IMR-90 (cell line): Measurements from ENCODE around the gene LYPD5. TPM values are rescaled to one million over a fixed set of nuclear protein-coding genes. Genes with fewer than 3 reads are reported as not detected.

ENCODE experiments used
- ATAC-seq: fragments of 200-7000 bp; cut with Tn5 transposase; 2 replicates; pipeline ENCODE4 v1.9.1; 2020; ENCODE audit warnings: low read depth, mild to moderate bottlenecking, moderate library complexity
- BruUV-seq: library from RNA; stranded (reverse); fragments of 400-500 nt; replicated peaks from 2 replicates; lab custom pipeline; 2021; lab: Mats Ljungman, UMichigan
- CTCF ChIA-PET: fragments of 300-600 bp; formaldehyde crosslinking; extraction: SDS; loops from one replicate; lab custom pipeline; 2021; ENCODE audit warnings: antibody characterized with exemption; lab: Yijun Ruan, JAX
- POLR2A ChIA-PET: fragments of 300-600 bp; sonication (Branson Sonifier 250); formaldehyde crosslinking; loops from one replicate; lab custom pipeline; 2022; ENCODE audit warnings: antibody characterized with exemption; ENCODE audit not compliant: unreplicated experiment; lab: Charles Lee
- DNase-seq: peaks from one replicate; pipeline ENCODE4 v3.0.0; 2013
- H2AFZ ChIP-seq: replicated peaks from 2 replicates; pipeline ENCODE3; 2013; ENCODE audit warnings: low read length, mild to moderate bottlenecking; ENCODE audit not compliant: poor library complexity
- H2AK5ac ChIP-seq: 2 replicates; pipeline ENCODE4 v1.6.1; 2013; ENCODE audit warnings: low read depth, low read length, inconsistent platforms
- H2AK9ac ChIP-seq: replicated peaks from 2 replicates; pipeline ENCODE3; 2013; ENCODE audit warnings: mild to moderate bottlenecking, low read depth, low read length, moderate library complexity; ENCODE audit not compliant: poor library complexity
- H2BK120ac ChIP-seq: 2 replicates; pipeline ENCODE4 v1.6.1; 2013; ENCODE audit warnings: low read depth, low read length, inconsistent platforms
- H2BK15ac ChIP-seq: 3 replicates; pipeline ENCODE4 v1.6.1; 2013; ENCODE audit warnings: low read depth, low read length, inconsistent platforms
- H2BK20ac ChIP-seq: 2 replicates; pipeline ENCODE4 v1.6.1; 2013; ENCODE audit warnings: low read depth, mild to moderate bottlenecking, inconsistent platforms, low read length, moderate library complexity
- H2BK5ac ChIP-seq: 2 replicates; pipeline ENCODE4 v1.6.1; 2013; ENCODE audit warnings: mild to moderate bottlenecking, low read depth, low read length, inconsistent platforms; ENCODE audit not compliant: poor library complexity, severe bottlenecking
- H3K14ac ChIP-seq: replicated peaks from 2 replicates; pipeline ENCODE4 v1.6.1; 2013; ENCODE audit warnings: low read depth, low read length, inconsistent platforms
- H3K18ac ChIP-seq: 2 replicates; pipeline ENCODE4 v1.6.1; 2013; ENCODE audit warnings: low read depth, low read length, control low read depth
- H3K23ac ChIP-seq: 2 replicates; pipeline ENCODE4 v1.6.1; 2013; ENCODE audit warnings: low read depth, low read length, inconsistent platforms
- H3K27ac ChIP-seq: 2 replicates; pipeline ENCODE4 v1.5.1; 2013; ENCODE audit warnings: mild to moderate bottlenecking, control low read depth, low read length; ENCODE audit not compliant: insufficient read depth
- H3K27me3 ChIP-seq: 2 replicates; pipeline ENCODE4 v1.6.1; 2013; ENCODE audit warnings: low read length; ENCODE audit not compliant: control insufficient read depth, insufficient read depth
- H3K36me3 ChIP-seq: 2 replicates; pipeline ENCODE4 v1.6.1; 2013; ENCODE audit warnings: low read length, mixed read lengths; ENCODE audit not compliant: control insufficient read depth, insufficient read depth
- H3K4ac ChIP-seq: 2 replicates; pipeline ENCODE4 v1.6.1; 2013; ENCODE audit warnings: low read depth, low read length, inconsistent platforms
- H3K4me1 ChIP-seq: 2 replicates; pipeline ENCODE4 v1.6.1; 2013; ENCODE audit warnings: low read length, mixed read lengths; ENCODE audit not compliant: control insufficient read depth, insufficient read depth
- H3K4me2 ChIP-seq: 2 replicates; pipeline ENCODE4 v1.6.1; 2013; ENCODE audit warnings: low read depth, mild to moderate bottlenecking, control low read depth, low read length, moderate library complexity
- H3K4me3 ChIP-seq: 2 replicates; pipeline ENCODE4 v1.5.1; 2013; ENCODE audit warnings: low read depth, mild to moderate bottlenecking, control low read depth, low read length, moderate library complexity; ENCODE audit not compliant: insufficient read depth
- H3K56ac ChIP-seq: 2 replicates; pipeline ENCODE4 v1.6.1; 2013; ENCODE audit warnings: low read length, inconsistent platforms; ENCODE audit not compliant: insufficient read depth; ENCODE audit errors: extremely low read depth
- H3K79me1 ChIP-seq, 2 experiments: 2 replicates each; pipeline ENCODE4 v1.6.1; 2013; ENCODE audit warnings: low read length in 2 of 2, inconsistent platforms in 1 of 2, low read depth in 1 of 2
- H3K9ac ChIP-seq: 2 replicates; pipeline ENCODE4 v1.6.1; 2013; ENCODE audit warnings: low read depth, low read length, control low read depth
- H3K9me1 ChIP-seq: 2 replicates; pipeline ENCODE4 v1.6.1; 2013; ENCODE audit warnings: low read length, inconsistent platforms; ENCODE audit not compliant: insufficient read depth
- H3K9me3 ChIP-seq: 2 replicates; pipeline ENCODE4 v1.6.1; 2013; ENCODE audit warnings: low read length; ENCODE audit not compliant: control insufficient read depth, insufficient read depth
- H4K20me1 ChIP-seq: 2 replicates; pipeline ENCODE4 v1.6.1; 2013; ENCODE audit warnings: low read length, inconsistent platforms; ENCODE audit not compliant: insufficient read depth
- H4K5ac ChIP-seq: 2 replicates; pipeline ENCODE4 v1.6.1; 2013; ENCODE audit warnings: mild to moderate bottlenecking, low read depth, low read length, control low read depth
- H4K8ac ChIP-seq, 2 experiments: 2 replicates each; pipeline ENCODE4 v1.6.1; 2013; ENCODE audit warnings: low read depth in 2 of 2, low read length in 2 of 2, control low read depth in 1 of 2, inconsistent platforms in 1 of 2
- H4K91ac ChIP-seq: 2 replicates; pipeline ENCODE4 v1.6.1; 2013; ENCODE audit warnings: low read depth, low read length, inconsistent platforms; ENCODE audit not compliant: insufficient read depth
- BHLHE40 ChIP-seq: fragments of 150-350 bp; IDR thresholded peaks from 2 replicates; pipeline ENCODE4 v1.6.1; 2016; ENCODE audit warnings: mild to moderate bottlenecking, low read depth, low read length
- CEBPB ChIP-seq: IDR thresholded peaks from 2 replicates; pipeline ENCODE4 v1.6.1; 2012; ENCODE audit warnings: low read depth, low read length, improper control_type of control experiment
- CHD1 ChIP-seq: IDR thresholded peaks from 2 replicates; pipeline ENCODE4 v1.6.1; 2012; ENCODE audit warnings: low read depth, low read length, improper control_type of control experiment
- FOS ChIP-seq: fragments of 150-350 bp; IDR thresholded peaks from 2 replicates; pipeline ENCODE4 v1.6.1; 2016; ENCODE audit warnings: low read depth, low read length
- MAFK ChIP-seq: IDR thresholded peaks from 2 replicates; pipeline ENCODE4 v1.6.1; 2012; ENCODE audit warnings: low read depth, low read length, improper control_type of control experiment
- MAZ ChIP-seq: IDR thresholded peaks from 2 replicates; pipeline ENCODE4 v1.6.1; 2012; ENCODE audit warnings: low read depth, mild to moderate bottlenecking, low read length, improper control_type of control experiment, moderate library complexity, borderline replicate concordance
- MXI1 ChIP-seq: IDR thresholded peaks from 2 replicates; pipeline ENCODE4 v1.6.1; 2012; ENCODE audit warnings: low read depth, mild to moderate bottlenecking, low read length, moderate library complexity, borderline replicate concordance
- NFE2L2 ChIP-seq: fragments of 150-350 bp; IDR thresholded peaks from 2 replicates; pipeline ENCODE4 v1.6.1; 2016; ENCODE audit warnings: low read depth, mild to moderate bottlenecking, low read length
- POLR2A ChIP-seq: IDR thresholded peaks from 2 replicates; pipeline ENCODE4 v1.6.1; 2012; ENCODE audit warnings: mild to moderate bottlenecking, low read depth, low read length
- RAD21 ChIP-seq: IDR thresholded peaks from 2 replicates; pipeline ENCODE4 v1.6.1; 2012; ENCODE audit warnings: low read length, improper control_type of control experiment
- RCOR1 ChIP-seq: IDR thresholded peaks from 2 replicates; pipeline ENCODE4 v1.6.1; 2012; ENCODE audit warnings: mild to moderate bottlenecking, low read length, improper control_type of control experiment; ENCODE audit not compliant: insufficient replicate concordance
- RFX5 ChIP-seq: IDR thresholded peaks from 2 replicates; pipeline ENCODE4 v1.8.0; 2012; ENCODE audit warnings: low read depth, mild to moderate bottlenecking, low read length, moderate library complexity
- SMC3 ChIP-seq: fragments of 150-350 bp; IDR thresholded peaks from 2 replicates; pipeline ENCODE4 v1.6.1; 2016; ENCODE audit warnings: low read depth, mild to moderate bottlenecking, antibody characterized with exemption, low read length, moderate library complexity
- WGBS, 2 experiments: methylation state at CpG; one replicate each; pipeline versions ENCODE4 v1.1.5 to v1.1.7; 2013; ENCODE audit warnings: missing lambda C conversion rate in 2 of 2; ENCODE audit not compliant: insufficient read length in 1 of 2; ENCODE audit errors: extremely low coverage in 2 of 2; 5-methylcytosine and 5-hydroxymethylcytosine counted together
- dilution Hi-C: fragments of 300-500 bp; cut with HindIII; formaldehyde crosslinking; loops from one replicate; pipeline ENCODE4 v1.14.3; 2018; ENCODE audit warnings: low sequenced_read_pairs; ENCODE audit not compliant: unreplicated experiment
- in situ Hi-C: fragments of 300-500 bp; cut with MboI; formaldehyde crosslinking; loops from 3 replicates; pipeline ENCODE4 v1.14.3; 2019; ENCODE audit warnings: low sequenced_read_pairs, inconsistent platforms, mixed read lengths
- intact Hi-C: fragments of 100-400 bp; cut with micrococcal nuclease; formaldehyde crosslinking; loops from 2 replicates; pipeline ENCODE4 v1.10.0; 2022
- polyA plus RNA-seq, 3 experiments: library from polyadenylated mRNA; depleted of rRNA; stranded (reverse); fragments of >200 nt; gene quantifications; 2 replicates each; pipeline ENCODE4 v1.2.3, GENCODE V29; 2012; ENCODE audit warnings: low replicate concordance in 1 of 3
- total RNA-seq: library from RNA; depleted of rRNA; stranded (reverse); fragments of >200 nt; gene quantifications from 2 replicates; pipeline ENCODE4 v1.2.3, GENCODE V29; 2012
- TF ChIP-seq, protein P1 (sequence below): fragments of 150-350 bp; IDR thresholded peaks from 2 replicates; pipeline ENCODE4 v1.6.1; 2017; ENCODE audit warnings: mild to moderate bottlenecking, antibody characterized with exemption, low read length, low read depth
- TF ChIP-seq, protein P2 (sequence below): fragments of 150-350 bp; IDR thresholded peaks from 2 replicates; pipeline ENCODE4 v1.6.1; 2016; ENCODE audit warnings: low read depth, mild to moderate bottlenecking, low read length, moderate library complexity, borderline replicate concordance
- TF ChIP-seq, protein P3 (sequence below): conservative IDR thresholded peaks from 2 replicates; pipeline ENCODE4 v1.5.1; 2012; ENCODE audit warnings: mild to moderate bottlenecking, low read depth, low read length, improper control_type of control experiment

LYPD5 gene
- total and polyA plus RNA-seq, 2 of the 4 experiments (the other 2 are of a cell fraction) = 0.31 to 0.36 TPM

DNA sequence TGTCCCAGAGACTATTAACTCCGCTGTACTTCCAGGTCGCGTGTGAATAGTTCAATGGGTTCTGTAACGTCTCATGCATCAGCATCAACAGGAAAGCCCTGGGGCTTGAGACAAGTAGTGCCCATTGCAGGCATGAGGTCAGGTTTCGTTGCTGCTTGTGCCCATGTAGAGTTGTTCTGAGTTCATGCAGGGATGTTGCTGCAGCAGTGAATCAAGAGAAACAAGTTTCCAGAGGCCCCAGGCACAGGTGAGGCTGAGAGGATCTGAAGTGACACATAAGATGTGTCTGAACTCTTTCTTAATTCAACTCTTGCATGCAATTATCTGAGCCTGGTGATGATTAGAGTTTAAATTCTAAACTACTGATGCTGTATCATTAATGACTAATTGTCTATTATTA is 16.3 kb upstream of the LYPD5 start:
- Histone ChIP-seq H3K27ac (no peak overlapping the region), H3K23ac (no peak overlapping the region), H2BK15ac (no peak overlapping the region), H3K18ac (no peak overlapping the region), H3K4ac (no peak overlapping the region), H4K20me1 (no peaks in the 10 kb centered on the region), H2AFZ (no peak overlapping the region), H4K91ac (no peak overlapping the region), H3K14ac (no peak overlapping the region), H3K4me3 (no peak overlapping the region), H3K79me1 (0 out of 4 replicates have a peak, but pooled peaks cover 0 to 2% of the 10 kb centered on the region in 2 experiments), H2AK9ac (no peak overlapping the region), H2BK20ac (no peak overlapping the region), H3K9ac (no peak overlapping the region), H4K8ac (no peak overlapping the region), H3K27me3 (no peaks in the 10 kb centered on the region; the same call in none of the 2 replicates), H2AK5ac (no peak overlapping the region), H2BK5ac (no peak overlapping the region), H3K36me3 (no peaks in the 10 kb centered on the region), H3K9me1 (peaks cover 6% of the 10 kb centered on the region; the same call in 1 of the 2 replicates), H3K4me2 (no peak overlapping the region), H2BK120ac (no peak overlapping the region), H4K5ac (no peak overlapping the region), H3K56ac (no peak overlapping the region), H3K4me1 (no peaks in the 10 kb centered on the region; the same call in 1 of the 2 replicates), H3K9me3 (no peaks in the 10 kb centered on the region)
- DNase-seq = no peak
- dilution Hi-C loops = no loop called here
- ChIA-PET CTCF (no interaction called here), POLR2A (no interaction called here)
- WGBS, 2 experiments = 90% methylated on average over 2 of the region's 5 CpGs; no CpG with 5 or more reads in 1 of the 2 experiments
- BruUV-seq = no TSS peak
- in situ Hi-C loops = no loop called here
- ATAC-seq = no peak
- intact Hi-C loops = loop anchor here (5.0 kb wide), 1 partner anchor 531 kb away; no protein-coding TSS in a partner anchor
- TF ChIP-seq, protein P1, sequence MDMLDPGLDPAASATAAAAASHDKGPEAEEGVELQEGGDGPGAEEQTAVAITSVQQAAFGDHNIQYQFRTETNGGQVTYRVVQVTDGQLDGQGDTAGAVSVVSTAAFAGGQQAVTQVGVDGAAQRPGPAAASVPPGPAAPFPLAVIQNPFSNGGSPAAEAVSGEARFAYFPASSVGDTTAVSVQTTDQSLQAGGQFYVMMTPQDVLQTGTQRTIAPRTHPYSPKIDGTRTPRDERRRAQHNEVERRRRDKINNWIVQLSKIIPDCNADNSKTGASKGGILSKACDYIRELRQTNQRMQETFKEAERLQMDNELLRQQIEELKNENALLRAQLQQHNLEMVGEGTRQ = no peak
- TF ChIP-seq, protein P2, sequence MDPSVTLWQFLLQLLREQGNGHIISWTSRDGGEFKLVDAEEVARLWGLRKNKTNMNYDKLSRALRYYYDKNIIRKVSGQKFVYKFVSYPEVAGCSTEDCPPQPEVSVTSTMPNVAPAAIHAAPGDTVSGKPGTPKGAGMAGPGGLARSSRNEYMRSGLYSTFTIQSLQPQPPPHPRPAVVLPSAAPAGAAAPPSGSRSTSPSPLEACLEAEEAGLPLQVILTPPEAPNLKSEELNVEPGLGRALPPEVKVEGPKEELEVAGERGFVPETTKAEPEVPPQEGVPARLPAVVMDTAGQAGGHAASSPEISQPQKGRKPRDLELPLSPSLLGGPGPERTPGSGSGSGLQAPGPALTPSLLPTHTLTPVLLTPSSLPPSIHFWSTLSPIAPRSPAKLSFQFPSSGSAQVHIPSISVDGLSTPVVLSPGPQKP = no peak
- TF ChIP-seq CEBPB (no peak), POLR2A (no peak), MXI1 (no peak), MAFK (no peak), MAZ (no peak), FOS (no peak), SMC3 (no peak), RCOR1 (no peak), CHD1 (no peak), RFX5 (no peak), BHLHE40 (no peak), RAD21 (no peak), NFE2L2 (no peak)
- TF ChIP-seq, protein P3, sequence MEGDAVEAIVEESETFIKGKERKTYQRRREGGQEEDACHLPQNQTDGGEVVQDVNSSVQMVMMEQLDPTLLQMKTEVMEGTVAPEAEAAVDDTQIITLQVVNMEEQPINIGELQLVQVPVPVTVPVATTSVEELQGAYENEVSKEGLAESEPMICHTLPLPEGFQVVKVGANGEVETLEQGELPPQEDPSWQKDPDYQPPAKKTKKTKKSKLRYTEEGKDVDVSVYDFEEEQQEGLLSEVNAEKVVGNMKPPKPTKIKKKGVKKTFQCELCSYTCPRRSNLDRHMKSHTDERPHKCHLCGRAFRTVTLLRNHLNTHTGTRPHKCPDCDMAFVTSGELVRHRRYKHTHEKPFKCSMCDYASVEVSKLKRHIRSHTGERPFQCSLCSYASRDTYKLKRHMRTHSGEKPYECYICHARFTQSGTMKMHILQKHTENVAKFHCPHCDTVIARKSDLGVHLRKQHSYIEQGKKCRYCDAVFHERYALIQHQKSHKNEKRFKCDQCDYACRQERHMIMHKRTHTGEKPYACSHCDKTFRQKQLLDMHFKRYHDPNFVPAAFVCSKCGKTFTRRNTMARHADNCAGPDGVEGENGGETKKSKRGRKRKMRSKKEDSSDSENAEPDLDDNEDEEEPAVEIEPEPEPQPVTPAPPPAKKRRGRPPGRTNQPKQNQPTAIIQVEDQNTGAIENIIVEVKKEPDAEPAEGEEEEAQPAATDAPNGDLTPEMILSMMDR = no peak
